ENCODE measurements around the gene KCNQ1.

DNA sequence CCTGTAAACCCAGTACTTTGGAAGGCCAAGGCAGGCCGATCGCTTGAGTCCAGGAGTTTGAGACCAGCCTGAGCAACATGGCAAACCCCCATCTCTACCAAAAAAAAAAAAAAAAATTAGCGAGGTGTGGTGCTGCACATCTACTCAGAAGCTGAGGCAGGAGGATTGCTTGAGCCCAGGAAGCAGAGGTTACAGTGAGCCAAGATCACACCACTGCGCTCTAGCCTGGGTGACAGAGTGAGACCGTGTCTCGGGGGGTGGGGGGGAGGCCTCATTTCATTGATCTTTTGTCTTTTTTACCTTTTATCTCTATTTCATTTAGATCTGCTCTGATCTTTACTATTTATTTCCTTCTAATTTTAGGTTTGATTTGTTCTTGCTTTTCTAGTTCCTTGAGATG is 203.1 kb downstream of the KCNQ1 start:
- TF ChIP-seq POLR2A (IDR thresholded peaks at IDR 0.05; ENCODE audit: low read depth, low read length) = no peak
- no peak for TF ChIP-seq TAF1 (IDR thresholded peaks at IDR 0.05; ENCODE audit: low read depth, low read length)

Data from GM12891 (cell line).